ENCODE results near the gene KLHDC8A. TPM values are rescaled to one million over a fixed set of nuclear protein-coding genes. Genes with fewer than 3 reads are reported as not detected.
"Not testable (repeated sequence)": the region's sequence is repeated elsewhere in the genome, so short reads cannot be mapped to it uniquely, and the experiment has no call there.

The KLHDC8A gene
- total RNA-seq, 1 experiment from 2014 or later, result not detected

DNA sequence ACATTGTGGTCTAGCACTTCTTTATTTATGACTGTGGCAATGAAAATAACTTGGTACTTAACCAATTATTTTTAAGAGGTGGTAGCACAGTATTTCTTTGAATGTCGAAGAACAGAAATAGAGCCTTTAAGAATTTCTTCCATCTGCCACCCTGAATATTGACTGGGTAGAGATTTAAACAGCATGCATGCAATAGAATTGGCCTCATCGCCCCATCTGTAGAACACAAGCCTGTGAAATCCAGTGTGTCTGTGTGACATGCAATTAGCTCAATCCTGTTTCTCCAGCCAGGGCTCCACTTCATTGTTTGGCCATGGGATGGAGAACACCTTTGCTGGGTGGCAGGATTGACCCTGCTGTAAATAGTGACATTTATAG lies 17.1 kb upstream of the KLHDC8A start:
- DNase-seq (ENCODE audit: low read depth), result no peak
- in situ Hi-C loops (cut with HindIII; ENCODE audit: low pct_unique_long_range_greater_than_20kb, low sequenced_read_pairs), result no loop called here

DNA sequence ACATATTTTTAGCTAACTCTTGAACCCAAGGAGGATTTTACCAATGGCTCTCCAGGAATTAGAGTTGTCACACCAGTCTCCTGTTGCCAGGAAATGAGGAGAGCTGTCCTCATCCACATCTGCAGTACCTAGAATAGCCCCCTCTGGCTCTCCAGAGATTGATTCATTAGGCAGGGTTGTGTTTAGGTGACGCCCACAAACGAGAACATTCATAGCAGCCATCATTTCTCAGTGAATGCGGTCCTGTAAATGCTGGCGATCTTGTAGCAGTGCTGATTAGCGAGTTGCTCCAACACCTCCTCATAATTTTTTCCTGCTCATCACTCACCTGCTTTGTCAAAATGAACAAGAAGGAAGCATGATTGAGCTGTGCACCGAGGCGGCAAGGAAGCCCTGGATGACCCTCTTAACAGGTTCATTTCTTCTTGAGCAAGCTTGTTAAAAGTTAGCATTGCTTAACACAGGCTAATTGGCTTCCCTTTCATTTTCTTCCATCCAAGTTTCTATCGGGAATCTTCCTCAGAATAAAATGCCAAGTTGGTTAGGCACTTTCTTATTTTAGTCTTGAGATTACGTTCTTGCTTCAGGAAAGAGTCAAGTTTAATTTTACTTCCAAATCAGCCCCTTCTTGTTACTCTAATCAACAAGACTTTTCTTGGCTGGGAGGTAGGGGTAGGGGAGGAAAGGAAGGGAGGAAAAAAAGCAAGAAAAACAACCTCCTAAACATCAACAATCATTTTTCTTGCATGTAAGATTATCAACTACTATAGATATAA lies 16.5 kb upstream of the KLHDC8A start:
- no peak for DNase-seq (ENCODE audit: low read depth)
- in situ Hi-C loops (cut with HindIII; ENCODE audit: low pct_unique_long_range_greater_than_20kb, low sequenced_read_pairs), result no loop called here

DNA sequence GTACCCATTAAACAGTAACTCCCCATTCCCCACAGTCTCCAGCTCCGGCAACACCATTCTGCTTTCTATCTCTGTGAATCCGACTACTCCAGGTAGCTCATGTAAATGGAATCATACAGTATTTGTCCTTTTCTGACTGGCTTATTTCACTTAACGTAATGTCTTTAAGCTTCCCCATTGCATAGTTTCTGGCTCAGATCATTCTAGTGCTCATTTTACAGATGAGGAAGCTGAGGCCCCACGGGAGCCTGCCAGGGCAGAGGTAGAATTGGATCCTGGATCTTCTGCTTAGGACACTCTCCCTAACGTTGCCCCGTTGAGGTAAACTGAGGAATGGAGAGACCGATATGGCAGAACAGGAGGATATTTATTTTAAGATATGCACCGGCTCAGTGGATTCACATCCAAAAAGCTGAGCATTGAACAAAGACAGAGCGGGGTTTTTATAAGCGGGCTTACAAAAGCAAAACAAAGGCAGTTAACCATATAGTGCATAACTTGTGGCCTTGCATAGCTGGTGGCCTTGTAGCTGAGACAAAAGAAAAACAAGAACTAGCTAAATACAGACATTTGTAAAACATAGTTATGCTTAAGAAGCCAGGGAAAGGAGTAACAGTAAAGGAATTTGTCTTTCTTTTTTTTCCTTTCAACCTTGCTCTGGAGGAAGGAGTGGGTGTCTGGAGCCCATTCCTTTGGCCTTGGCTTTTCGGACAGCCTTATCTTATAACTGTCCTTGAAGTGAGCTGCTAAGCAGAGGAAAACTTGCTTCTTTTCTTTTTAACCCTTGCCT lies 15.3 kb upstream of the KLHDC8A start:
- DNase-seq (ENCODE audit: low read depth), result no peak
- in situ Hi-C loops (cut with HindIII; ENCODE audit: low pct_unique_long_range_greater_than_20kb, low sequenced_read_pairs), result no loop called here

DNA sequence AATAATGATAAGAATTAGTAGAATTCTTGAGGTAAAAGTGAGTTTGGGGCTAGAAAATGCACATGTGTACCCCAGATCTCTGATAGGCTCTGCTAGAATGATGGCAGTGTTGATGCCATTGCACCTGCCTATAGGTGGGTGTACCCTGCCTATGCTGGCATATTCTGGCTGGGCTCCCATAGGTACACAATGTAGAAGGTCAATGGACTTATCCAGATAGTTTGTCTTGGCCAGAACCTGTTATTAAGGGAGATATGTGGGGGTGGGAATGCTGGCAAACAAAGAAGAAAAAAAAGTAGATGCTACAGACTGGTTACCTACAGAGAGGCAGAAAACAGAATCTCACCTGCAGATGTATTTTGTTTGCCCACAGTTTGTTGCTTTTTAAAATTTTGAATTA lies 14.1 kb upstream of the KLHDC8A start:
- in situ Hi-C loops (cut with HindIII; ENCODE audit: low pct_unique_long_range_greater_than_20kb, low sequenced_read_pairs), result no loop called here
- DNase-seq (ENCODE audit: low read depth), result no peak

DNA sequence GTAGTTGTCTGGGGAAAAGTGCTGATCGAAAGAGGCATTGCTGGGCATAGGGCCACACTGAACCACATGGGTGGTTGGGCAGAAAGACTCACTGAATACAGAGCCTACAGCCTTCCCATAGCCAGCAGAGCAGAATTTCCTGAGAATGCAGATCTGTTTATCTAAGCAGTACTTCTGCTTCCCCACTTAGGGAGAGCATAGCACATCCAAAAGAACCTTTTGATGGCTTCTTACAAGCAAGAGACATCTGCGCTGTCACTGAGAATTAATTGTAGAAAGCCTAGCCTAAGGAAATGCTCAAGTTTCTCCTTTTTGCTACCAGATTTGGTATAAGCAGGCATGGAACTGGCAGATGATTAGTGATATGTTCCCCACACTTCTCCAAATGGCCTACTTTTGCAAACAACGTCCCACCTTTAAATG lies 13.0 kb upstream of the KLHDC8A start:
- in situ Hi-C loops (cut with HindIII; ENCODE audit: low pct_unique_long_range_greater_than_20kb, low sequenced_read_pairs), result no loop called here
- DNase-seq (ENCODE audit: low read depth), result no peak

DNA sequence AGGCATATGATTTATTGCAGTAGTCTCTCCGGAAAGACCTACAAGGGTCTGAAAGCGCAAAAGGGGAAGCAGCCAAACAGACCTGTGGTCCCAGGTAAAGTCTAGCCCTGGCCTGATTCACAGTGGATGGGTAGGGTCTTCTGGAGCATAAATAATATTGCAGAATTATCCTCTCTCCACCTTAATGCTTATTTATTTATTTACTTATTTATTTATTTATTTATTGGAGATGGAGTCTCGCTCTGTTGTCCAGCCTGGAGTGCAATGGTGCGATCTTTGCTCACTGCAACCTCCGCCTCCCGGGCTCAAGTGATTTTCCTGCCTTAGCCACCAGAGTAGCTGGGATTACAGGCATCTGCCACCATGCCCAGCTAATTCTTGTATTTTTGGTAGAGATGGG lies 11.8 kb upstream of the KLHDC8A start:
- DNase-seq (ENCODE audit: low read depth), result no peak
- in situ Hi-C loops (cut with HindIII; ENCODE audit: low pct_unique_long_range_greater_than_20kb, low sequenced_read_pairs), result no loop called here

DNA sequence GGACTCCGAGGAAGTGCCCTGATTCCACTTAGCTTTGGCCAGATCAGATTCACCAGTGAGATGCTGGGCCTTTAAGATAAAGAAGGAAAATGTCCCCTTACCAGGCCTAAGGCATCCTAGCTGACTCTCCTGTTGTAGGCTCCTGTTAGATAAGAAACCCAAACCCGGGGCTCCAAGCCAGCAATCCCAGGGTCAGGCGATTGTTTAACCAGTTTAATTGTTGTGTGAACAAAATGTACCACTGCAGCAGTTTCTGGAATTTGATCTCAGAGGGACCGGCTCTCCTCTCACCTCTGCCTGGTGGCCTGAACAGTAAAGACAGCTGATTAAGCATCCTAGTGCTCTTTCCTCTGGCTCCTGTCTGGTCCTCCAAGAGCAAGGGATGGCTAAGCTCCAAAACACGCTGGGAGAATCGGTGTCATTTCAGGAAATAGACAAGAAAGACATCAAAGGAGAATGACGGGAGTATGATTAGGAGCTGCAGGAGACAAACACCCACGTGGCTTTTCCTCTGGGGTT lies 9.3 kb upstream of the KLHDC8A start:
- DNase-seq (ENCODE audit: low read depth), result no peak

DNA sequence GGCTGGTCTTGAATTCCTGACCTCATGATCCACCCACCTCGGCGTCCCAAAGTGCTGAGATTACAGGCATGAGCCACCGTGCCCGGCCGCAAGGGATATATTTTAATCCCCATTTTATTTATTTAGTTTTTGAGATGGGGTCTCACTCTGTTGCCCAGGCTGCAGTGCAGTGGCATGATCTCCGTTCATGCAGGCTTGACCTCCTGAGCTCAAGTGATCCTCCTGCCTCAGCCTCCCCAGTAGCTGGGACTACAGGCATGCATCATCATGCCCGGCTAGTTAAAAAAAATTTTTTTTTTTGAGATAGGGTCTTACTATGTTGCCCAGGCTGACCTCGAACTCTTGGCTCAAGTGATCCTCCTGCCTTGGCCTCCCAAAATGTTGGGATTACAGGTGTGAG lies 8.4 kb upstream of the KLHDC8A start:
- DNase-seq (ENCODE audit: low read depth); in situ Hi-C loops (cut with HindIII; ENCODE audit: low pct_unique_long_range_greater_than_20kb, low sequenced_read_pairs): not testable (repeated sequence)

More for the DNA sequence above, 9.3 kb upstream of the KLHDC8A start:
- in situ Hi-C loops (cut with HindIII; ENCODE audit: low pct_unique_long_range_greater_than_20kb, low sequenced_read_pairs), result no loop called here

DNA sequence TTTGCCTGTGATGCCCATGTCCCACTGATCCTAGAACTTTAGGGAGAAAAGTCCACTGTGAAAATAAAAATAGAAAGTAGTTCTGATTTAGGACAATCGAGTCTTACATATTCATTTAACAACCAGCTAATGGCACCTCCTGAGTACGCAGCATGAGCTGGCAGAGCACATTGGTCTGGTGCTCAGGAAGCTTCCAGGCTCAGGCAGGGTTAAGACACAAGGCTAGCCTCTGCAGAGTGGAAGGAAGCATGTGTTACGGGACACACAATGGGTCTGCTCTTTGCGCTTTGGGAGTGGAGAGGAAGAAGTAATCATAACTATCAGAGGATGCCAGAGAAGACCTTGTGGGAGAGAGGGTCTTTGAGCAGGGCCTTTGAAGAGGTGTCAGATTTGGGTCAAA lies 4.2 kb upstream of the KLHDC8A start:
- in situ Hi-C loops (cut with HindIII; ENCODE audit: low pct_unique_long_range_greater_than_20kb, low sequenced_read_pairs), result no loop called here
- no peak for DNase-seq (ENCODE audit: low read depth)

DNA sequence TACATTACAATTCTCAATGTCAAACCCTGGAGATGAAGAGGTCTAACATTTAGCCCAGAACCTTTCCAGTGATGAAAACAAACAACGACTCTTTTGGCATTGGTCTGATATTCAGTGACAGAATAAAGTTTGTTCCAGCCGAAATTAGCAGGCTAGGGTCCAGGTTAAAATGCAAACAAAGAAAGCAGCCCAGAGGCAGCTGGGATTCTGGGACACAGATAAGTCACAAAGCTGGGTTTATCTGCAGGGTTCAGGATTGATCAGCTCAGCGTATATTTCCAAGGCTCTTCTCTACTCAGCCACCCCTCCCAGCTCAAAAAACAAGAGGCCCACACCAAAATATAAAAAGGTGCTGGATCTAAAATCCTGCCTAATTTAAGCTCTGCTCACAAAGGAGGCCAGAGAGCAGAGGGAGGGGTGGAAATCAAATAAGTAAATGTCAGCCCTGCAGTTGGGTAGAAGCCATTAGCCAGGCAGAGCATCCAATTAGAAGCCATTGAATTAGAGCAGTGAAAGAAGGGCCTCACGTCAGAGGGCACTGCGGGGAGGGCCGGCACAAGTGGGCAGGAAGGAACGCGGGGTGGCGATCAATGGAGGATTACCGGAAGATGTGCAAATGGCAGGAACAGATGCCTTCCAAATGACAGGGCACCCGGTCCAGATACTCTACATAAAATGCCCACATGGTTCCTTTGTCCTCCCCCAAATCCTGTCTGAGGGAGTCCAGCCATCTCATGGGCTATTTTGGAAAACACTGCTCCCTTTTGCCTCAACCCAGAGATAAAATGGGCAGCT lies 3.2 kb upstream of the KLHDC8A start:
- in situ Hi-C loops (cut with HindIII; ENCODE audit: low pct_unique_long_range_greater_than_20kb, low sequenced_read_pairs), result no loop called here
- DNase-seq (ENCODE audit: low read depth), result no peak

DNA sequence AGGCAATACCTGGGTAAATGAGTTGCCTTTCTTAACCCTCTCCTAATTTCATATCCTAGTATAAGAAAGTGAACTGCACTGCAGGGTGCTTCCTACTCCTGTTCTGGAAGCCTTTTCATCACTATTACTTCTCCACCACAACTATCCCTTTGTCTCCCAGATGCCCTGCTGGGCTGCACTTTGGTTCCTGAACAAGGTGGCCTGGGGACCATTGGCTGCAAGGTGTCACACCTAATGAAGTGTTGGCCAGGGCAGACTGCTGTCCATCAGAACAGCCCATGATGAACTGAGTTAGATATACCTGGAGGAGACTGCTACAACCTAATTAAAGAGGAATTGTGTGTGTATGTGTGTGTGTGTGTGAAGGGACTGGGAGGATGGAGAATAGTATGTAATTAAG lies 1.9 kb upstream of the KLHDC8A start:
- DNase-seq (ENCODE audit: low read depth), result no peak
- in situ Hi-C loops (cut with HindIII; ENCODE audit: low pct_unique_long_range_greater_than_20kb, low sequenced_read_pairs), result no loop called here

DNA sequence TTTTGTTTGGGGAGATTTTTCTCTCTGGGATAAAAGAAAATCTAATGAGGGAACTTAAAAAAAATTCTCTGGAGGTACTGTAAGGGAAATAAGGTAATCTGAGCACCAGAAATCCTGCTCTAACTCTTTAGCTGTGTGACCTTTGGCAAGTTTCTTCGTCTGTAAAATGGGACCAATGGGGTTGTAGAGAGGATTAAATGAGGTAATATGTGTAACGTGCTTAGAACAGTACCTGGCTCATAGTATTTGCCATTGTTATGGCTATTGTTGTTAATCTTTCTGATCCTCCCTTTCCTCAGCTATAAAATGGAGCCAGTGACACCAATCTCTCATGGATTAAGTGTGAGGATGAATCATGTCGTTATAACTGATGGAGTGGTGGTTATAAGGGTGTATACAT lies 845 bp upstream of the KLHDC8A start:
- in situ Hi-C loops (cut with HindIII; ENCODE audit: low pct_unique_long_range_greater_than_20kb, low sequenced_read_pairs), result no loop called here
- DNase-seq (ENCODE audit: low read depth), result no peak

DNA sequence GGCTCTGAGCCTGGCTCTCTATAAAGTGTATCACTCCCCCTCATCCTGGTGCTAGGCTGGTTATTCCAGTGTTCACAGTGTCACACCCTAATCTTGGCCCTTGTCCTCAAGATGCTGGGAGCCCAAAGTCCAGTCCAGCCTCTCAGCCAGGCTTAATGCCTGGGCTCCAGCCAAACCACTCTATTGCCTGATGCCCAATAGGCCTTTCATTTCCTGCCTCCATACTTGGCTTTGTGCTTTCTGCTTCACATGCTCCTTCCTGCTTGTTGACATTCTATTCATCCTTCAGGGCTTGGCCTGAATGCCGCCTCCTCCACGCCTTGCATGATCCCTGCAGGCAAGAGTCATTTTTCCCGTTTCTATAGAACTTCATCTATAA lies 1.7 kb downstream of the KLHDC8A start:
- no peak for DNase-seq (ENCODE audit: low read depth)
- in situ Hi-C loops (cut with HindIII; ENCODE audit: low pct_unique_long_range_greater_than_20kb, low sequenced_read_pairs), result no loop called here

DNA sequence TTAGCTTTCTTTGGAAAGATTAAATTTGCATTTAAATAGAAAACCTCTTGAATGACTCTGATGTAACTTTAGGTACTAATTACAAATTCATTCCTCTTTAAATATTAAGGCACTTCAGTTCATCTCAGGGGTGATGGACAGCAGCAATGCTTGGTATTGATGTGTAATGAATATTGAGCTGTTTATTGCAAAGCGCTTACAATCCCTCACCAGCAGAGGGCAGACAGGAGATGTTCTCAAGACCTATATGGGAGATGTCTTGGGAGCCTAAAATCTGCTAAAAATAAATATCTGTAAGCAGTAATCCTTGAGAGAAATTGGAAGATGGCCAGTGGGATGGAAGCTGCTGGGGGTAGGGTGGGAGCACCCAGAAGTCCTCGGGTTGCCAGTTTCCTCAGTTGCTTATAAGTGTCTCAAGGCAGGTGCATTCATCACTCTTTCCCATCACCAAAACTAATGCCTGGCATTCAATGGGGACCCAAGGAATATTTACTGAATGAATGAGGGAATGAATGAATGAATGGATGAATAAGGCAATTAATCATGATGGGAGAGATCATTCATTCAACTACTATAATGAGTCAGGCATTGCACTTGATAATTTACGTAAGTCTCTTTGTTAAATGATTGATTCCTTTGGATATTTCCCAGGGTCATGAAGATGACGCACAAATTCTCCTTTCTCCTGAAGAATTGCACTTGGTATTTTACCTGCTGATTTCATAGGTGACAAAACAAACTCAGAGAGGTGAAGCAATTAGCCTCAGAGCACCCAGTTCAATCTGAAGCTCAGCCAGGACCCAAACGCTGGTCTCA lies 2.3 kb downstream of the KLHDC8A start:
- peak; percentile 28 for DNase-seq (ENCODE audit: low read depth)
- in situ Hi-C loops (cut with HindIII; ENCODE audit: low pct_unique_long_range_greater_than_20kb, low sequenced_read_pairs), result no loop called here

DNA sequence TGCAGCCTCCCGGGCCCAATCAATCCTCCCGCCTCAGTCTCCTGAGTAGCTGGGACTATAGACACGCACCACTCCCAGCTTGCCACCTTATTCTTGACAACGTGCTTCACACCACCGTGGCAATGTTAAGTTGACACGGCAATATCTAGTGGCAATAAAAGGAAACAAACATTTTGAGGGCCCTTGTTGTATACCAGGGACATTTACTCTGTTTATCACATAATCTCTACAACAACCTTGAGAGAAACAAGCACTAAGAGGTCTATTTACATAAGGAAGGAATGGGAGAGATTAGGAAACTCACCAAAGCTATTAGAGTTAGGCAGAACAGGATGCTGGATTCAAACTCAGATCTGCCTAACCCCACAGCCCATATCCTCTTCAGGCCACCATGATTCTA lies 3.1 kb downstream of the KLHDC8A start:
- in situ Hi-C loops (cut with HindIII; ENCODE audit: low pct_unique_long_range_greater_than_20kb, low sequenced_read_pairs), result no loop called here
- no peak for DNase-seq (ENCODE audit: low read depth)

DNA sequence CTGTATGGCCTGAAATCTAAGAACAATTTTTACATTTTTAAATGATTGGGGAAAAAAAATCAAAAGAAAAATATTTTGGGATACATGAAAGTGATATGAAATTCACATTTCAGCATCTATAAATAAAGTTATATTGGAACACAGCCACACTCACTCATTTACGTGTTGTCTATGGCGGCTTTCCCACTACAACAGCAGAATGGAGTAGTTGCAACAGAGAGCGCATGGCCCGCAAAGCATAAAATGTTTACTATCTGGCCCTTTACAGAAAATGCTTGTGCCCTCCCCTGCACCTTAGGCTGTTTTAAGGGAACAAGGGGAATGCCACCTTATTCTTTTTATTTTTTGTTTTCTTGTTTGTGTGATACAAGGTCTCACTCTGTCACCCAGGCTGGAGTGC lies 3.5 kb downstream of the KLHDC8A start:
- no peak for DNase-seq (ENCODE audit: low read depth)
- in situ Hi-C loops (cut with HindIII; ENCODE audit: low pct_unique_long_range_greater_than_20kb, low sequenced_read_pairs), result no loop called here

DNA sequence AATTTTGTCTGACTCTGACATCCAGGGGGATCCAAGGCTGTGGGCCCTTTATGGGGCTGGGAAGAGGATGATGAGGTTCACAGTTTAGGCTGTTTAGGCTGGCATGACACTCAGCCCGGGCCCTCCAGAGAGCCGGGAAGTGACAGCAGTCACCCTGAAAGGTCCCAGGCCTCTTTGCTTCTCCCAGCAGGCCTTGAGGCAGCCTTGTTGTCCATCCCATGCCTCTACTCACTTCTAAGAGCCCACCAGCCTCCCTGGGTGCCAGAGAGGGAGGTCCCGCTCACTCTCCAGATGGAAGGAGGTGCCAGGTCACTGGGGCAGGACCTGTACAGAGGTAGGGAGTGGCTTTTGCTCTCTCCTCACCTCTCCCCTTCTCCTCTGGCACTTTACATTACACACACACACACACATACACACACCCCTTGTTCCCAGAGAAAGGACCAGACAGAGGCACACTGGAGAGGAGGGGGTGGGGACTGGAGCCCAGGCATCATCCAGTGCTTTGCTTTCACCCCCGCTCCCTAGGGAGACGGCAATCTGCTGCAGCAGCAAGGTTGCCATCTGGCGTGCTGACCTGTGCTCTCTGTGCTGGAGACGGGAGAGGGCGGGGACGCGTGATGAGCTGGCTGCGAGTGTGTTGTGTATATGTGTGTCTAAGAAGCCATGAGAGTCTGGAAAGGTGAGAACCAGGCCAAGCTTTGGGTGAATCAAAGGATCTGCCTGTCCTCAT lies 4.6 kb downstream of the KLHDC8A start:
- in situ Hi-C loops (cut with HindIII; ENCODE audit: low pct_unique_long_range_greater_than_20kb, low sequenced_read_pairs), result no loop called here
- DNase-seq (ENCODE audit: low read depth), result no peak

Measured in Caki2 (cell line).